Activated CD4-positive, CD25-positive, alpha-beta regulatory T cell treated with anti-CD3 and anti-CD28 coated beads, Interleukin-2, amount 50 U/mL, for 24 hours (primary cell): Measurements from ENCODE around the gene TMEM259.

ENCODE experiments used
- ATAC-seq, 2 donors: fragments of 150-1000 bp; cut with Tn5 transposase; one replicate each; pipeline ENCODE4 v1.10.0; 2021; ENCODE audit warnings: mild to moderate bottlenecking in 1 of 2, moderate library complexity in 1 of 2

Gene TMEM259

GRCh38 chr19:1020868-1021425, at the start of gene TMEM259:
Gene TMEM259 (minus strand): TSS chr19:1021123. CDS start chr19:1020996, 127 bp downstream.
- peak; percentile 87 to 90 for ATAC-seq

- ATAC-seq, result no peak
Observed at GRCh38 chr19:1070576-1070930, 49.6 kb upstream of the TMEM259 start.

GRCh38 chr19:1069009-1069779, 48.3 kb upstream of the TMEM259 start:
- peak; percentile 10 to 22 for ATAC-seq

GRCh38 chr19:1068009-1069001, 47.4 kb upstream of the TMEM259 start:
- no peak for ATAC-seq

GRCh38 chr19:1067341-1067957, 46.5 kb upstream of the TMEM259 start:
- ATAC-seq, result peak; percentile 27 to 50

GRCh38 chr19:1066748-1067340, 45.9 kb upstream of the TMEM259 start, which contains the start of gene ARHGAP45:
Gene ARHGAP45 (plus strand): TSS chr19:1067167. CDS start chr19:1067406, 239 bp downstream.
- ATAC-seq, result peak; percentile 58 to 63

GRCh38 chr19:1066251-1066747, 45.4 kb upstream of the TMEM259 start:
- ATAC-seq, result no peak

- no peak for ATAC-seq
Observed at GRCh38 chr19:1065606-1066109, 44.7 kb upstream of the TMEM259 start.

- peak; percentile 48 to 59 for ATAC-seq
Observed at GRCh38 chr19:1064661-1065605, 44.0 kb upstream of the TMEM259 start.

- no peak for ATAC-seq
Observed at GRCh38 chr19:1063909-1064660, 43.2 kb upstream of the TMEM259 start.

GRCh38 chr19:1063030-1063908, 42.3 kb upstream of the TMEM259 start:
- no peak for ATAC-seq

GRCh38 chr19:1062387-1063029, 41.6 kb upstream of the TMEM259 start:
- no peak for ATAC-seq

- no peak for ATAC-seq
Observed at GRCh38 chr19:1061987-1062386, 41.1 kb upstream of the TMEM259 start.

GRCh38 chr19:1060689-1061088, 39.8 kb upstream of the TMEM259 start:
- ATAC-seq, result no peak

- no peak for ATAC-seq
Observed at GRCh38 chr19:1058112-1058511, 37.2 kb upstream of the TMEM259 start.

- ATAC-seq, result peak; percentile 69 to 92
Observed at GRCh38 chr19:1057176-1057855, 36.4 kb upstream of the TMEM259 start.

GRCh38 chr19:1055886-1056620, 35.1 kb upstream of the TMEM259 start:
- no peak for ATAC-seq
